GM20000 (cell line): Measurements from ENCODE around the gene NPHP3.

ENCODE experiments used
- DNase-seq: peaks from one replicate; pipeline ENCODE4 v3.0.0; 2012; ENCODE audit warnings: low spot score
- CTCF ChIP-seq: IDR thresholded peaks from 2 replicates; pipeline ENCODE4 v1.5.1; 2012; ENCODE audit warnings: mild to moderate bottlenecking, control low read depth; ENCODE audit errors: extremely low read depth, missing control alignments

The NPHP3 gene

GRCh38 chr3:132730891-132731580 lies 8.8 kb upstream of the NPHP3 start:
- DNase-seq: peak; percentile 15
- TF ChIP-seq CTCF: no peak

GRCh38 chr3:132726341-132726823 lies 4.2 kb upstream of the NPHP3 start:
- DNase-seq: peak; percentile 30
- TF ChIP-seq CTCF: peak; percentile 56

GRCh38 chr3:132723024-132723950 lies 1.1 kb upstream of the NPHP3 start:
- DNase-seq: no peak
- no peak for TF ChIP-seq CTCF

GRCh38 chr3:132721479-132722164 lies 587 bp downstream of the NPHP3 start:
- no peak for DNase-seq
- no peak for TF ChIP-seq CTCF

- no peak for DNase-seq
- no peak for TF ChIP-seq CTCF
These were observed 2.0 kb downstream of the NPHP3 start for GRCh38 chr3:132720228-132720627.

GRCh38 chr3:132716372-132716771 lies 5.8 kb downstream of the NPHP3 start:
- DNase-seq: no peak
- no peak for TF ChIP-seq CTCF
